ENCODE data around the gene TMEM150A. TPM values are rescaled to one million over a fixed set of nuclear protein-coding genes. Genes with fewer than 3 reads are reported as not detected.

TMEM150A gene
- total RNA-seq, 4 donors from 2014 or later = 12.9 to 29.4 (median 16.6) TPM

GRCh38 chr2:85590950-85591349 is 11.5 kb downstream of the TMEM150A start:
- Histone ChIP-seq H3K27me3 (no peaks in the 10 kb centered on the region), H3K4me1 (peaks cover 0 to 84% (median 61%) of the 10 kb centered on the region in 4 donors), H3K36me3 (no peaks in the 10 kb centered on the region), H3K27ac (peak overlapping the region; percentile 30 to 95 (median 84)), H3K9me3 (no peaks in the 10 kb centered on the region), H3K4me3 (no peak overlapping the region)
- no peak for TF ChIP-seq EP300 (IDR thresholded peaks at IDR 0.05)
- no peak for TF ChIP-seq POLR2A (IDR thresholded peaks at IDR 0.05)
- TF ChIP-seq CTCF (IDR thresholded peaks at IDR 0.05) = no peak
- WGBS, 2 donors = 55 to 84% methylated on average over 2 of the region's 2 CpGs
- DNase-seq (ENCODE audit: low spot score in 2 of 2) = no peak

- H3K36me3 ChIP-seq = no peaks in the 10 kb centered on the region
- DNase-seq (ENCODE audit: low spot score in 2 of 2) = no peak
- H3K27ac ChIP-seq = peak overlapping the region; percentile 30 to 95 (median 84)
- no peaks in the 10 kb centered on the region for H3K9me3 ChIP-seq
- TF ChIP-seq POLR2A (IDR thresholded peaks at IDR 0.05) = no peak
- TF ChIP-seq EP300 (IDR thresholded peaks at IDR 0.05) = peak in 1 of 2 donors; percentile 50
- peak in 1 of 5 experiments; percentile 5 for TF ChIP-seq CTCF (IDR thresholded peaks at IDR 0.05)
- H3K4me1 ChIP-seq = peaks cover 0 to 91% (median 69%) of the 10 kb centered on the region in 4 donors
- no peak overlapping the region for H3K4me3 ChIP-seq
- WGBS, 2 donors = 25 to 29% methylated on average over 7 of the region's 7 CpGs
- H3K27me3 ChIP-seq = no peaks in the 10 kb centered on the region
Observed at GRCh38 chr2:85589982-85590791, 12.3 kb downstream of the TMEM150A start.

- no peak overlapping the region for H3K4me3 ChIP-seq
- DNase-seq (ENCODE audit: low spot score in 2 of 2) = no peak
- H3K9me3 ChIP-seq = no peaks in the 10 kb centered on the region
- peak overlapping the region in 3 of 4 donors; percentile 74 to 95 (median 93) for H3K27ac ChIP-seq
- WGBS, 2 donors = 70 to 79% methylated on average over 4 of the region's 4 CpGs
- TF ChIP-seq EP300 (IDR thresholded peaks at IDR 0.05) = no peak
- TF ChIP-seq POLR2A (IDR thresholded peaks at IDR 0.05) = no peak
- no peak for TF ChIP-seq CTCF (IDR thresholded peaks at IDR 0.05)
- no peaks in the 10 kb centered on the region for H3K36me3 ChIP-seq
- H3K4me1 ChIP-seq = peaks cover 0 to 90% (median 68%) of the 10 kb centered on the region in 4 donors
- no peaks in the 10 kb centered on the region for H3K27me3 ChIP-seq
Observed at GRCh38 chr2:85589181-85589580, 13.3 kb downstream of the TMEM150A start.

GRCh38 chr2:85588645-85589044 is 13.9 kb downstream of the TMEM150A start:
- H3K9me3 ChIP-seq = no peaks in the 10 kb centered on the region
- TF ChIP-seq EP300 (IDR thresholded peaks at IDR 0.05) = no peak
- TF ChIP-seq CTCF (IDR thresholded peaks at IDR 0.05) = no peak
- TF ChIP-seq POLR2A (IDR thresholded peaks at IDR 0.05) = no peak
- no peaks in the 10 kb centered on the region for H3K36me3 ChIP-seq
- H3K4me1 ChIP-seq = peaks cover 0 to 89% (median 71%) of the 10 kb centered on the region in 4 donors
- no peak overlapping the region for H3K4me3 ChIP-seq
- WGBS, 2 donors = 78 to 81% methylated on average over 4 of the region's 4 CpGs
- DNase-seq (ENCODE audit: low spot score in 2 of 2) = no peak
- peak overlapping the region in 3 of 4 donors; percentile 74 to 95 (median 93) for H3K27ac ChIP-seq
- H3K27me3 ChIP-seq = no peaks in the 10 kb centered on the region

GRCh38 chr2:85588236-85588635 is 14.3 kb downstream of the TMEM150A start:
- DNase-seq (ENCODE audit: low spot score in 2 of 2) = no peak
- WGBS, 2 donors = 75 to 82% methylated on average over 4 of the region's 4 CpGs

More at GRCh38 chr2:85588236-85588635, 14.3 kb downstream of the TMEM150A start:
- Histone ChIP-seq H3K4me1 (peaks cover 0 to 90% (median 72%) of the 10 kb centered on the region in 4 donors), H3K36me3 (no peaks in the 10 kb centered on the region), H3K27me3 (no peaks in the 10 kb centered on the region), H3K4me3 (no peak overlapping the region), H3K27ac (peak overlapping the region in 3 of 4 donors; percentile 74 to 95 (median 93)), H3K9me3 (no peaks in the 10 kb centered on the region)
- TF ChIP-seq CTCF (IDR thresholded peaks at IDR 0.05) (no peak), EP300 (IDR thresholded peaks at IDR 0.05) (no peak), POLR2A (IDR thresholded peaks at IDR 0.05) (no peak)

All from tibial nerve (tissue), 4 donors.